Measurements from ENCODE around the gene DKKL1.

The DKKL1 gene

DNA sequence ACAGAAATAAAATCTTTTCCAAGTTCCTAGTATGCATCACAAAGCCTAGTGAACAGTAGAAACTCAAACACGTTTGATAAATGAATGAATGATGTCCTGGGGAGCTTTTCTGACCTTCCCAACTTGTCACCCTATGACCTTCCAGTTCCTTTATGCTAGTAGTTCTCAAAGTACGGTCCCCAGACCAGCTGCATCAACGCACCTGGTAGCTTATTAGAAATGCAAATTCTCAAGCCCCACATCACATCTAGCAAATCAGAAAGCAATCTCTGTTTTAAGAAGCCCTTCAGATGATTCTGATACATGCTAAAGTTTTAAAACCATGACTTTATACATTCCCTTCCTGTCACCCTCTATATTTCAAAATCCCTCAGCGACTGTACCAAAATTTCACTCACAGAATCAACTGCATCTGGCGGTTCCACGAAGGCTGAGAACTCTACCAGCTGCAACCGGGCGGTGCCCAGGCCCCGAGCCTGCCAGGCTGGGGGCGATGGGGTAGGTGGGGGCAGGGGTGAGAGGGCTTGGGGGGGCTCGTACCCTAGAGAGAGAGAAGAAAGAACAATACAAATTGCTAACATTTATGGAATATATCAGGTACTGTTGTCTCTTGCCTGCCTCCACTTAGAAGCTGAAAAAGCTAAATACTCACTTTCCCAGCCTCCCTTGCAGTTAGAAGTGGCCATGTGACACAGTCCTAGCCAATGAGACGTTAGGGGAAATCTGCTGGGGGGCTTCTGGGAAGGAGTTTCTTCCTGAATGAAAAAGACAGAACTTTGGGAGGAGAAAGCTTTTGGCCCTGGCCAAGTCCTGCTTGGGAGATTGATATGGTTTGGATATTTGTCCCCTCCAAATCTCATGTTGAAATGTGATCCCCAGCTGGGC, 15.1 kb upstream of the DKKL1 start:
- H3K9ac ChIP-seq (ENCODE audit: low read length in 2 of 2) = no peak overlapping the region
- H3K4me3 ChIP-seq (ENCODE audit: low read length in 2 of 2) = no peak overlapping the region
- H3K27ac ChIP-seq (ENCODE audit: low read length) = no peak overlapping the region
- no peaks in the 10 kb centered on the region for H3K27me3 ChIP-seq (ENCODE audit: control insufficient read depth in 1 of 2, insufficient read depth in 2 of 2, low read length in 2 of 2)
- H3K36me3 ChIP-seq (ENCODE audit: control insufficient read depth in 2 of 2, insufficient read depth in 2 of 2, low read length in 2 of 2) = peaks cover 35 to 54% of the 10 kb centered on the region in 2 donors
- no peaks in the 10 kb centered on the region for H3K4me1 ChIP-seq (ENCODE audit: control insufficient read depth, insufficient read depth, low read length)
- no peaks in the 10 kb centered on the region for H3K9me3 ChIP-seq (ENCODE audit: control insufficient read depth in 2 of 2, low read length in 2 of 2)

DNA sequence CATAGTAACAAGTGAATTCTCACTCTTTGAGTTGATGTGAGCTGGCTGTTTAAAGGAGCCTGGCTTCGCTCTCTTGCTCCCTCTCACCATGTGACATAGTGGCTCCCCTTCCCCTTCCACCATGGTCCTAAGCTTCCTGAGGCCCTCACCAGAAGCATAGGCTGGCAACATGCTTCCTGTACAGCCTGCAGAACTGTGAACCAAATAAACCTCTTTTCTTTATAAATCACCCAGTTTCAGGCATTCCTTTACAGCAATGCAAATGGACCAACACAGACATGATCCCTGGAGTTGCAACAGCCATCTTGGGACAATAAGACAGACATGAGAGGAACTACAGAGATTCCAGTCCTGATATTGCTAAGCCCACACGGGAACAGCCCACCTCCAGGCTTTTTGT, 14.1 kb upstream of the DKKL1 start:
- no peak overlapping the region for H3K27ac ChIP-seq (ENCODE audit: low read length)
- H3K36me3 ChIP-seq (ENCODE audit: control insufficient read depth in 2 of 2, insufficient read depth in 2 of 2, low read length in 2 of 2) = peaks cover 35 to 53% of the 10 kb centered on the region in 2 donors
- no peak overlapping the region for H3K4me3 ChIP-seq (ENCODE audit: low read length in 2 of 2)
- H3K9ac ChIP-seq (ENCODE audit: low read length in 2 of 2) = no peak overlapping the region
- no peaks in the 10 kb centered on the region for H3K4me1 ChIP-seq (ENCODE audit: control insufficient read depth, insufficient read depth, low read length)
- no peaks in the 10 kb centered on the region for H3K27me3 ChIP-seq (ENCODE audit: control insufficient read depth in 1 of 2, insufficient read depth in 2 of 2, low read length in 2 of 2)
- no peaks in the 10 kb centered on the region for H3K9me3 ChIP-seq (ENCODE audit: control insufficient read depth in 2 of 2, low read length in 2 of 2)

DNA sequence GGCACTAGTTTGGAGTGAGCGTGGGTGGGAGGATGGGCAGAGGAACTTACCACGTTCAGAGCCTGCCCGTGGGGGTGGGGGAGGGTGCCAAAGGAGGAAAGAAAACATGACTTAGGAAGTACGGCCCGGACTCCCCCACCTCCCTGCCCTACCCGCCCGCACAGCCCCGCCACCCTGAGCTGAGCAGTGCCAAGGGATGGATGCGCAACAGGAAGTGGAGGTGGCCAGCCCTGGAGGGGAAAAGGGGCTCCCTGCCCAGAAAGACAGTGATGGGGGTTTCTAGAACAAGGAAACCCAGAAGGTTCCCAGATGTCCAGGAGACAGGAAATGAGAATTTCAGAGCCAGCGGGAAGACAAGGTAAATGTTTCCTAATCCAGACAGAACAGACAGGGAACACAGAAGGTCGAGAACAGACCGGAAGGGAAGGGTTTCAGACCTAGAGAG, 7.7 kb upstream of the DKKL1 start:
- Histone ChIP-seq H3K9me3 (ENCODE audit: control insufficient read depth in 2 of 2, low read length in 2 of 2) (no peaks in the 10 kb centered on the region), H3K36me3 (ENCODE audit: control insufficient read depth in 2 of 2, insufficient read depth in 2 of 2, low read length in 2 of 2) (peaks cover 4 to 36% of the 10 kb centered on the region in 2 donors), H3K4me1 (ENCODE audit: control insufficient read depth, insufficient read depth, low read length) (peaks cover 13% of the 10 kb centered on the region), H3K27me3 (ENCODE audit: control insufficient read depth in 1 of 2, insufficient read depth in 2 of 2, low read length in 2 of 2) (no peaks in the 10 kb centered on the region), H3K27ac (ENCODE audit: low read length) (peak overlapping the region; percentile 18), H3K4me3 (ENCODE audit: low read length in 2 of 2) (no peak overlapping the region), H3K9ac (ENCODE audit: low read length in 2 of 2) (no peak overlapping the region)

DNA sequence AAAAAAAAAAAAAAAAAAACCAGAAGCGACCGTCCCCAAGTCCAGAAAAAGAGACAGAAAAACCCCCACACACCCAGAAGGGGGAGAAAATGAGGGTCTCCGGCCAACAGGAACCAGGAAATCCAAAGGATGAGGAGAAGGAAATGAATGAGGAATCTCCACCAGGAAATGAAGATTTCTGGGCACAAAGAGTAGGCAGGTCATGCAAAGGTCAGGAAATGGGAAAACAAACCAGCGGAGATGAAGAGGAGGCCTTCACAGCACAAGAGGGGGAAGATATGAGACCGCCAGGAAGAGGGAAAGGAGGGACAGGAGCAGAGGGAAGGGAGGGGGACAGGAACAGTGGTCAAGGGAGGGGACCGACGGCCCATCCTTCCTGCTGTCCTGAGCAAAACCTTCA, 7.3 kb upstream of the DKKL1 start:
- H3K4me1 ChIP-seq (ENCODE audit: control insufficient read depth, insufficient read depth, low read length) = peaks cover 17% of the 10 kb centered on the region
- peak overlapping the region; percentile 18 for H3K27ac ChIP-seq (ENCODE audit: low read length)
- H3K9ac ChIP-seq (ENCODE audit: low read length in 2 of 2) = no peak overlapping the region
- no peak overlapping the region for H3K4me3 ChIP-seq (ENCODE audit: low read length in 2 of 2)
- no peaks in the 10 kb centered on the region for H3K9me3 ChIP-seq (ENCODE audit: control insufficient read depth in 2 of 2, low read length in 2 of 2)
- H3K36me3 ChIP-seq (ENCODE audit: control insufficient read depth in 2 of 2, insufficient read depth in 2 of 2, low read length in 2 of 2) = peaks cover 4 to 32% of the 10 kb centered on the region in 2 donors
- no peaks in the 10 kb centered on the region for H3K27me3 ChIP-seq (ENCODE audit: control insufficient read depth in 1 of 2, insufficient read depth in 2 of 2, low read length in 2 of 2)

DNA sequence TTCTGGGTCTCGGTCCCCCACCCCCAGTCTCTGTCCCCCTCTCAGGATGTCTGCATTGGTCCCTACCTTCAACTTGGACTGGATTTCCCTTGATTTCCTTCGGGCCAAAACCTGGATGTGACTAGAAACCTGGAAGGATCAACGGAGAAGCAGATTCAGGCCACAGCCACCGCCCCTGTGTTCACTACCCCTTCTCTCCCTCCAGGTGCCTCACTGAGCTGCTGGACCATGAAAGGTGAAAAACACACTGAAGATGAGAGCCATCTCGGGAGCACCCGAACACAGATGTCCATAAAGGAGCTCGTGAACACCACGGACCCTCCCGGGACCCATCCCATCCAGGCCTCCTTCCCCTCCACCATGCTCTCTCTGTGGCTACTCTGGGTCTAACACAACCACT, 6.5 kb upstream of the DKKL1 start:
- no peak overlapping the region for H3K4me3 ChIP-seq (ENCODE audit: low read length in 2 of 2)
- H3K27me3 ChIP-seq (ENCODE audit: control insufficient read depth in 1 of 2, insufficient read depth in 2 of 2, low read length in 2 of 2) = no peaks in the 10 kb centered on the region
- peaks cover 22% of the 10 kb centered on the region for H3K4me1 ChIP-seq (ENCODE audit: control insufficient read depth, insufficient read depth, low read length)
- no peaks in the 10 kb centered on the region for H3K9me3 ChIP-seq (ENCODE audit: control insufficient read depth in 2 of 2, low read length in 2 of 2)
- no peak overlapping the region for H3K9ac ChIP-seq (ENCODE audit: low read length in 2 of 2)
- peaks cover 4 to 31% of the 10 kb centered on the region in 2 donors for H3K36me3 ChIP-seq (ENCODE audit: control insufficient read depth in 2 of 2, insufficient read depth in 2 of 2, low read length in 2 of 2)
- peak overlapping the region; percentile 18 for H3K27ac ChIP-seq (ENCODE audit: low read length)

DNA sequence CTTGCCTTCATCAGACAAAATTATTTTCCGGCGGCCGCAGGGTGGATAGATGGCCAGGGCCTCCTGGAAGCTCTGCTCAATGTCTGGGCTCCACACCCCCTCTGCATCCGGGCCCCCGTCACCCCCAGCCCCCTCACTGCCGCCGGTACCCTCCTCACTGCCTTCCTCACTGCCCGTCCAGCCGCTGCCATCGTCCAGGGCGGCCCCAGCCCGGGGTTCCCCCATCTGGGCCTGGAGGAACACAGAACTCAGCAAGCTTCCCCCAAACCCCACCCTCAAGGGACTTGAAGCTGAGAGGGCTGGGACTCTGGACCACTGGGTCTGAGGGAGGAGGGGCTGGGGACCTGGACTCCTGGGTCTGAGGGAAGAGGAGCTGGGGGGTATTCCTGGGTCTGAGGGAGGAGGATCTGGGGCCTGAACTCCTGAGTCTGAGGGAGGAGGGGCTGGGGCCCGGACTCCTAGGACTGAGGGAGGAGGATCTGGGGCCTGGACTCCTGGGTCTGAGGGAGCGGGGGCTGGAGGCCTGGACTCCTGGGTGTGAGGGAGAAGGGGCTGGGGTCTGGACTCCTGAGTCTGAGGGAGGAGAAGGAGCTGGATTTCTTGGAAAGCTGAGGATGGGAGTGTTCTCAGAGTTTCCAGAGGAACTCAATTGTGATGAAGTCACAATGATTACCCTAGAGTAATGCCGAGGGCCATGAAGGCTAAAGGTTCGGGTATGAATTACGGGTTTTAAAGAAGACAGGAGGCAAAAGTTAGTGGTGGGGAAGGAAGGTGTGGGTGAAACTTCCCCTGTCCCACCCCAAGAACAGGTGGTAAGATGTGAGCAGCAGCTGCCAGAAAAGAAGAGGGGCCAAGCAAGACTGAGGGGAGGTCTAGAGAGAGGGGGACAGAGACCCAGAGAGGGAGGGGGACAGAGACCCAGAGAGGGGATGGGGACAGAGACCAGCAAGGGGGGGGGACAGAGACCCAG, 3.5 kb upstream of the DKKL1 start:
- Histone ChIP-seq H3K4me3 (ENCODE audit: low read length in 2 of 2) (no peak overlapping the region), H3K9ac (ENCODE audit: low read length in 2 of 2) (peak overlapping the region in 1 of 2 donors; percentile 97), H3K36me3 (ENCODE audit: control insufficient read depth in 2 of 2, insufficient read depth in 2 of 2, low read length in 2 of 2) (peaks cover 4 to 18% of the 10 kb centered on the region in 2 donors), H3K9me3 (ENCODE audit: control insufficient read depth in 2 of 2, low read length in 2 of 2) (no peaks in the 10 kb centered on the region), H3K27me3 (ENCODE audit: control insufficient read depth in 1 of 2, insufficient read depth in 2 of 2, low read length in 2 of 2) (no peaks in the 10 kb centered on the region), H3K27ac (ENCODE audit: low read length) (peak overlapping the region; percentile 92), H3K4me1 (ENCODE audit: control insufficient read depth, insufficient read depth, low read length) (peaks cover 36% of the 10 kb centered on the region)

DNA sequence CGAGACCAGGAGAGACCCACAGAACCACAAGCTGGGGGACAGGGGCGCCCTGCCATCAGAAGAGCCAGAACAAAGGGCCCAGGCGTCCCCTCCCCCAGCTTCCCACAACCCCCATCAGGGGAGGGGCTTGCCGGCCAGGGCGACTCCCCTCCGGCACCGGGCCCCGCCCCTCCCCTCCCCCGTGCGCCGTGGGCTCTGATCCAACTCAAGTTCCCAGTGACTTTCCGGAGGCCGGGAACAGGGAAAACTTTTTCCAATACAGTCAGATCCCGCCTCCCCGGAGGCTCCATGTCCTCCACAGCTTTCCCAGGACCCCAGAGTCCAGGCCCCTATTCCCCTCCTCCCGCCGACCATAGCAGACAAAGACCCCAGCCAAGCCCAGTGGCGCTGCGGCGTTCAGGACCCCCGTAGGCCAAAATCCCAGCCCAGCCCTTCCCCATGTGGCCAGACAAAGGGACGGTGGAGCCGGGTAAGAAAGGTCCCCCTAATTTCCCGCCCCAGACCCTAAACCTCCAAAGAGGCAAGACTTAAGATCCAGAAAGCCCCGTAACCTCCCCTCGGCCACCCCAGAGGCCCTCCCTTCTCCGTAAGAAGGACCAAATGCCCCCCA, 2.1 kb upstream of the DKKL1 start:
- Histone ChIP-seq H3K27me3 (ENCODE audit: control insufficient read depth in 1 of 2, insufficient read depth in 2 of 2, low read length in 2 of 2) (no peaks in the 10 kb centered on the region), H3K9ac (ENCODE audit: low read length in 2 of 2) (peak overlapping the region; percentile 83 to 97), H3K4me1 (ENCODE audit: control insufficient read depth, insufficient read depth, low read length) (peaks cover 33% of the 10 kb centered on the region), H3K36me3 (ENCODE audit: control insufficient read depth in 2 of 2, insufficient read depth in 2 of 2, low read length in 2 of 2) (peaks cover 4 to 12% of the 10 kb centered on the region in 2 donors), H3K27ac (ENCODE audit: low read length) (peak overlapping the region; percentile 92), H3K9me3 (ENCODE audit: control insufficient read depth in 2 of 2, low read length in 2 of 2) (no peaks in the 10 kb centered on the region), H3K4me3 (ENCODE audit: low read length in 2 of 2) (peak overlapping the region; percentile 86 to 89)

DNA sequence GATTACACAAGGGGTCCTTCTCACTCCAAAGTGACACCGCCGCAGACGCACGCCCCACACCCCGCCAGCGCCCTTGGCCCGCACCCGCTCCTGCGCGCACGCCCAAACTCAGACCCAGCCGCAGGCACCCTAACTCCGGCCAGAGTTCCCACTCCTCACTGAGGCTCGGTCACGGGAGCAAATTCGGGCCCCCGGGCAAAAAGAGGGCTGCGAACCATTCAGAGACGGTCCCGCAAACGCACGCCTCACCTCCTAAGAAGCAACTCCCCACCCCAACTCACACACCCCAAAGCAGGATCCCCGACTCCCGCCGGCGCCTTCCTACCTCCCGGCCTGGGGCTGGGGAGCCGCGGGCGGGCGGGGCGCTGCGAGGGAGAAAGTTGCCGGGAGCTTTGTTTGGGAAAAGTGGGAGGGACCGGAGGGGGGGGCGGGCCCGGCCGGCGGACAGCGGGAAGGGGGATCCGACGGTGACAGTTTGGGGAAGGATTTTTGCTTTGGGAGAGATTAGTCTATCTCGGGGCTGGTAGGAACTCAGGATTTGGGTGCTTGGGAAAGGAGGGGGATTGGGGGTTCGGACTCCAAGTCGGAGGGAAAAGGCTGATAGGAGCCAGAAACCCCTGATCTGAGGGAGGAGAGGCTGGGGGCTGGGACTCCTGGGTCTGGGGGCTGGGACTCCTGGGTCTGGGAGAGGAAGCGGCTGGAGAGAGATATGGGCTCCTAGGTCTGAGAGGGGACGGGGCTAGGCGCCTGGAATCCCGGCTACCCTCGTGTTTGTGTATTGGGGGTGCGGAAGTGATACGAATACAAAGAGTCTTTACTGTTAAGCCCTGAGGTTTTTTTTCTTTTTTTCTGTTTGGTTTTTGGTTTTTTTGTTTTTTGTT, 1.4 kb upstream of the DKKL1 start, which contains the start of gene TEAD2:
Gene TEAD2, minus strand, starts transcription at position 369 of the 881 bp plus-strand sequence. CDS start 2,341 bp downstream, outside the sequence.
- peak within 1 kb of the TSS; percentile 92 for H3K27ac ChIP-seq (ENCODE audit: low read length)
- H3K27me3 ChIP-seq (ENCODE audit: control insufficient read depth in 1 of 2, insufficient read depth in 2 of 2, low read length in 2 of 2) = no peaks in the 10 kb centered on the region
- H3K9ac ChIP-seq (ENCODE audit: low read length in 2 of 2) = peak within 1 kb of the TSS; percentile 83 to 97
- peak within 1 kb of the TSS; percentile 86 to 89 for H3K4me3 ChIP-seq (ENCODE audit: low read length in 2 of 2)
- H3K9me3 ChIP-seq (ENCODE audit: control insufficient read depth in 2 of 2, low read length in 2 of 2) = no peaks in the 10 kb centered on the region
- peaks cover 32% of the 10 kb centered on the region for H3K4me1 ChIP-seq (ENCODE audit: control insufficient read depth, insufficient read depth, low read length)
- H3K36me3 ChIP-seq (ENCODE audit: control insufficient read depth in 2 of 2, insufficient read depth in 2 of 2, low read length in 2 of 2) = peaks cover 4 to 11% of the 10 kb centered on the region in 2 donors

DNA sequence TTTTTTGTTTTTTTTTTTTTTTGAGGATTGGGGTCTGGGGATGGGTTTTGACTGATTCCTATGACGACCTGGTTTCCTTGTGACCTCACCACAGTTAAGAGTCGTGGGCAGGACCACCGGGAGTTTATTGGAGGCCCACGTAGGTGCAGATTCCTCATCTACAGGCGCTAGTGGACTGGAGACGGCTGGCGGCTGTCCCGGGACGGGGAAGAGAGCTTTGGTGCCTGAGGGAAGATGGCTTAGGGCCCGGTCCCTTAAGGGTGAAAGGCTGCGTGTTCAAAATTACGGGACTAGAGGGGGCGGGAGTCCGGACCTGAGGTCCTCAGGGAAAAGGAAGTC, 779 bp upstream of the DKKL1 start:
- H3K27me3 ChIP-seq (ENCODE audit: control insufficient read depth in 1 of 2, insufficient read depth in 2 of 2, low read length in 2 of 2) = no peaks in the 10 kb centered on the region
- peaks cover 4 to 7% of the 10 kb centered on the region in 2 donors for H3K36me3 ChIP-seq (ENCODE audit: control insufficient read depth in 2 of 2, insufficient read depth in 2 of 2, low read length in 2 of 2)
- peak overlapping the region; percentile 92 for H3K27ac ChIP-seq (ENCODE audit: low read length)
- H3K9ac ChIP-seq (ENCODE audit: low read length in 2 of 2) = peak overlapping the region; percentile 76 to 97
- peaks cover 32% of the 10 kb centered on the region for H3K4me1 ChIP-seq (ENCODE audit: control insufficient read depth, insufficient read depth, low read length)
- H3K9me3 ChIP-seq (ENCODE audit: control insufficient read depth in 2 of 2, low read length in 2 of 2) = no peaks in the 10 kb centered on the region
- peak overlapping the region; percentile 86 to 89 for H3K4me3 ChIP-seq (ENCODE audit: low read length in 2 of 2)

Data from stomach smooth muscle (tissue), 2 donors.